ENCODE data around the gene RFX2.

RFX2 gene

GRCh38 chr19:6032827-6033226 lies 77.5 kb downstream of the RFX2 start:
- Histone ChIP-seq H4K20me1 (ENCODE audit: insufficient read depth, low read length, poor library complexity, severe bottlenecking) (no peaks in the 10 kb centered on the region), H3K79me2 (ENCODE audit: insufficient read depth, low read length) (no peaks in the 10 kb centered on the region), H3K4me2 (ENCODE audit: low read depth, low read length, poor library complexity, severe bottlenecking) (no peak overlapping the region), H3K4me3 (ENCODE audit: low read length, poor library complexity, severe bottlenecking) (no peak overlapping the region), H3K9me2 (replicated peaks; ENCODE audit: low read depth, low read length) (no peaks in the 10 kb centered on the region), H3K27me3 (ENCODE audit: insufficient read depth, low read length, poor library complexity, severe bottlenecking) (no peaks in the 10 kb centered on the region), H3K9me3 (ENCODE audit: insufficient read depth, low read depth, low read length) (no peaks in the 10 kb centered on the region), H3K4me1 (ENCODE audit: insufficient read depth, low read length, poor library complexity, severe bottlenecking) (no peaks in the 10 kb centered on the region), H3K36me3 (ENCODE audit: insufficient read depth, low read length) (no peaks in the 10 kb centered on the region), H3K9ac (ENCODE audit: low read depth, low read length, poor library complexity, severe bottlenecking) (no peak overlapping the region), H3F3A (ENCODE audit: low read depth) (no peaks in the 10 kb centered on the region), H2AFZ (ENCODE audit: low read length) (no peak overlapping the region)
- TF ChIP-seq EZH2phosphoT487 (IDR thresholded peaks at IDR 0.05; ENCODE audit: borderline replicate concordance) (no peak), CTCF (conservative IDR thresholded peaks at IDR 0.05; ENCODE audit: low read length) (no peak)

GRCh38 chr19:6032381-6032780 lies 77.9 kb downstream of the RFX2 start:
- no peaks in the 10 kb centered on the region for H3K9me3 ChIP-seq (ENCODE audit: insufficient read depth, low read depth, low read length)
- TF ChIP-seq EZH2phosphoT487 (IDR thresholded peaks at IDR 0.05; ENCODE audit: borderline replicate concordance) (no peak), CTCF (conservative IDR thresholded peaks at IDR 0.05; ENCODE audit: low read length) (no peak)
- H3K9ac ChIP-seq (ENCODE audit: low read depth, low read length, poor library complexity, severe bottlenecking): no peak overlapping the region
- H3K36me3 ChIP-seq (ENCODE audit: insufficient read depth, low read length): no peaks in the 10 kb centered on the region
- no peaks in the 10 kb centered on the region for H3K4me1 ChIP-seq (ENCODE audit: insufficient read depth, low read length, poor library complexity, severe bottlenecking)
- no peaks in the 10 kb centered on the region for H4K20me1 ChIP-seq (ENCODE audit: insufficient read depth, low read length, poor library complexity, severe bottlenecking)
- no peak overlapping the region for H3K4me3 ChIP-seq (ENCODE audit: low read length, poor library complexity, severe bottlenecking)
- H3K9me2 ChIP-seq (replicated peaks; ENCODE audit: low read depth, low read length): no peaks in the 10 kb centered on the region
- H3F3A ChIP-seq (ENCODE audit: low read depth): no peaks in the 10 kb centered on the region
- no peaks in the 10 kb centered on the region for H3K79me2 ChIP-seq (ENCODE audit: insufficient read depth, low read length)
- no peaks in the 10 kb centered on the region for H3K27me3 ChIP-seq (ENCODE audit: insufficient read depth, low read length, poor library complexity, severe bottlenecking)
- no peak overlapping the region for H3K4me2 ChIP-seq (ENCODE audit: low read depth, low read length, poor library complexity, severe bottlenecking)
- no peak overlapping the region for H2AFZ ChIP-seq (ENCODE audit: low read length)

- Histone ChIP-seq H3K4me2 (ENCODE audit: low read depth, low read length, poor library complexity, severe bottlenecking) (no peak overlapping the region), H3K36me3 (ENCODE audit: insufficient read depth, low read length) (no peaks in the 10 kb centered on the region), H3K27me3 (ENCODE audit: insufficient read depth, low read length, poor library complexity, severe bottlenecking) (no peaks in the 10 kb centered on the region), H3K79me2 (ENCODE audit: insufficient read depth, low read length) (no peaks in the 10 kb centered on the region), H3K9me2 (replicated peaks; ENCODE audit: low read depth, low read length) (no peaks in the 10 kb centered on the region), H3K9ac (ENCODE audit: low read depth, low read length, poor library complexity, severe bottlenecking) (no peak overlapping the region), H3K9me3 (ENCODE audit: insufficient read depth, low read depth, low read length) (no peaks in the 10 kb centered on the region), H3F3A (ENCODE audit: low read depth) (no peaks in the 10 kb centered on the region), H3K4me3 (ENCODE audit: low read length, poor library complexity, severe bottlenecking) (no peak overlapping the region), H3K4me1 (ENCODE audit: insufficient read depth, low read length, poor library complexity, severe bottlenecking) (no peaks in the 10 kb centered on the region), H4K20me1 (ENCODE audit: insufficient read depth, low read length, poor library complexity, severe bottlenecking) (no peaks in the 10 kb centered on the region), H2AFZ (ENCODE audit: low read length) (no peak overlapping the region)
- no peak for TF ChIP-seq CTCF (conservative IDR thresholded peaks at IDR 0.05; ENCODE audit: low read length)
- TF ChIP-seq EZH2phosphoT487 (IDR thresholded peaks at IDR 0.05; ENCODE audit: borderline replicate concordance): no peak
These were observed 80.1 kb downstream of the RFX2 start for GRCh38 chr19:6030214-6030507.

All from Loucy (cell line).